OCI-LY7 (cell line): ENCODE measurements around the gene NSD1.

Source experiments
- EZH2phosphoT487 ChIP-seq: fragments of 200-600 bp; sonication (generic); IDR thresholded peaks from 2 replicates; pipeline ENCODE4 v1.6.1; 2018; ENCODE audit warnings: low read depth, borderline replicate concordance, mild to moderate bottlenecking, mixed run types, antibody characterized with exemption, low read length, moderate library complexity, mixed read lengths
- TF ChIP-seq, protein P1 (sequence below): fragments of 200-600 bp; sonication (generic); conservative IDR thresholded peaks from 2 replicates; pipeline ENCODE4 v1.5.1; 2014; ENCODE audit warnings: mild to moderate bottlenecking, antibody characterized with exemption, low read length, moderate library complexity, mixed read lengths

DNA sequence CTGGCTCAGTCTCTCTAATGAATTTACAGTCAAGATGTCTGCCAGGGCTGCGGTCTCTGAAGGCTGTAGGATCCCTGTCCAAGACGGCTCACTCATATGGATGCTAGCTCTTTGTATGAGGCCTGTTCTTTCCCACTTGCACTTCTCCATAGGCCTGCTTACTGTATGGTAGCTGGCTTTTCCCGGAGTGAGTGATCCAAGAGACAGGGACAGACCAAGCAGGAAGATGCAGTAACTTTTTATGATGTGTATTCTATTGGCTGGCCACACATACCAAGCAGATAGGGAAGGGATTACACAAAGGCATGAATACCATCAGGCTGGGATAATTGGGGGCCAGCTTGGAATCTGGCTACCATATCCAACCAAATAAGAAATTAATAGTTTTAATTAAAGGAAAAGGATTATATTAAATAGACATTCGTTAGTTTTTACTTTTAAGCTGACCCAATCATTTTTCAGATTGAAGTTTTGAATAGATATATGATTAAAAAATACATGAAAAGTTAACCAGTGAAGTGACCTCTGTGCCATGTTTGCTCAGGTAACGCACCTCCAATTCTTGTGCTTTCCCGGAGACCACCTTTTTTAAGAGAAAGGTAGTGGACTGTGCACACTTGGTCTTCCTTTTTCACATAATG is 20.6 kb downstream of the NSD1 start:
- TF ChIP-seq EZH2phosphoT487: no peak
- TF ChIP-seq, protein P1, sequence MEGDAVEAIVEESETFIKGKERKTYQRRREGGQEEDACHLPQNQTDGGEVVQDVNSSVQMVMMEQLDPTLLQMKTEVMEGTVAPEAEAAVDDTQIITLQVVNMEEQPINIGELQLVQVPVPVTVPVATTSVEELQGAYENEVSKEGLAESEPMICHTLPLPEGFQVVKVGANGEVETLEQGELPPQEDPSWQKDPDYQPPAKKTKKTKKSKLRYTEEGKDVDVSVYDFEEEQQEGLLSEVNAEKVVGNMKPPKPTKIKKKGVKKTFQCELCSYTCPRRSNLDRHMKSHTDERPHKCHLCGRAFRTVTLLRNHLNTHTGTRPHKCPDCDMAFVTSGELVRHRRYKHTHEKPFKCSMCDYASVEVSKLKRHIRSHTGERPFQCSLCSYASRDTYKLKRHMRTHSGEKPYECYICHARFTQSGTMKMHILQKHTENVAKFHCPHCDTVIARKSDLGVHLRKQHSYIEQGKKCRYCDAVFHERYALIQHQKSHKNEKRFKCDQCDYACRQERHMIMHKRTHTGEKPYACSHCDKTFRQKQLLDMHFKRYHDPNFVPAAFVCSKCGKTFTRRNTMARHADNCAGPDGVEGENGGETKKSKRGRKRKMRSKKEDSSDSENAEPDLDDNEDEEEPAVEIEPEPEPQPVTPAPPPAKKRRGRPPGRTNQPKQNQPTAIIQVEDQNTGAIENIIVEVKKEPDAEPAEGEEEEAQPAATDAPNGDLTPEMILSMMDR: no peak
